ENCODE results near the gene BEST4. TPM values are rescaled to one million over a fixed set of nuclear protein-coding genes. Genes with fewer than 3 reads are reported as not detected.

The BEST4 gene
- total RNA-seq, 1 donor from 2014 or later: 0.84 TPM

- H3K4me2 ChIP-seq: peak overlapping the region; percentile 99
- peaks cover 79% of the 10 kb centered on the region for H3F3A ChIP-seq (ENCODE audit: low read depth)
- no peak overlapping the region for H3K9ac ChIP-seq
- peak overlapping the region; percentile 62 for H3K27ac ChIP-seq
- DNase-seq (ENCODE audit: low spot score): no peak
- Mint-ChIP-seq H3K9me3 (no peaks in the 10 kb centered on the region), H3K36me3 (peaks cover 31% of the 10 kb centered on the region), H3K4me3 (peak overlapping the region; percentile 93), H3K27me3 (ENCODE audit: insufficient read depth, low read depth) (peaks cover 7% of the 10 kb centered on the region), H3K27ac (peak overlapping the region; percentile 12), H3K4me1 (peaks cover 27% of the 10 kb centered on the region)
- TF ChIP-seq EZH2phosphoT487 (IDR thresholded peaks at IDR 0.05) (no peak), EZH2 (IDR thresholded peaks at IDR 0.05) (no peak)
- TF ChIP-seq, protein P1, sequence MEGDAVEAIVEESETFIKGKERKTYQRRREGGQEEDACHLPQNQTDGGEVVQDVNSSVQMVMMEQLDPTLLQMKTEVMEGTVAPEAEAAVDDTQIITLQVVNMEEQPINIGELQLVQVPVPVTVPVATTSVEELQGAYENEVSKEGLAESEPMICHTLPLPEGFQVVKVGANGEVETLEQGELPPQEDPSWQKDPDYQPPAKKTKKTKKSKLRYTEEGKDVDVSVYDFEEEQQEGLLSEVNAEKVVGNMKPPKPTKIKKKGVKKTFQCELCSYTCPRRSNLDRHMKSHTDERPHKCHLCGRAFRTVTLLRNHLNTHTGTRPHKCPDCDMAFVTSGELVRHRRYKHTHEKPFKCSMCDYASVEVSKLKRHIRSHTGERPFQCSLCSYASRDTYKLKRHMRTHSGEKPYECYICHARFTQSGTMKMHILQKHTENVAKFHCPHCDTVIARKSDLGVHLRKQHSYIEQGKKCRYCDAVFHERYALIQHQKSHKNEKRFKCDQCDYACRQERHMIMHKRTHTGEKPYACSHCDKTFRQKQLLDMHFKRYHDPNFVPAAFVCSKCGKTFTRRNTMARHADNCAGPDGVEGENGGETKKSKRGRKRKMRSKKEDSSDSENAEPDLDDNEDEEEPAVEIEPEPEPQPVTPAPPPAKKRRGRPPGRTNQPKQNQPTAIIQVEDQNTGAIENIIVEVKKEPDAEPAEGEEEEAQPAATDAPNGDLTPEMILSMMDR (IDR thresholded peaks at IDR 0.05): no peak
- peak overlapping the region; percentile 93 for H3K4me3 ChIP-seq
- H3K36me3 ChIP-seq: peaks cover 8% of the 10 kb centered on the region
- H3K4me1 ChIP-seq: peaks cover 16% of the 10 kb centered on the region
- H3K27me3 ChIP-seq: no peaks in the 10 kb centered on the region
- peaks cover 45% of the 10 kb centered on the region for H4K20me1 ChIP-seq (ENCODE audit: low read depth)
- no peak overlapping the region for H2AFZ ChIP-seq (replicated peaks)
- H3K79me2 ChIP-seq (ENCODE audit: low read depth): peaks cover 45% of the 10 kb centered on the region
- H3K9me3 ChIP-seq (ENCODE audit: low read depth): no peaks in the 10 kb centered on the region
Measured at GRCh38 chr1:44777547-44777946, 10.4 kb downstream of the BEST4 start.

- Histone ChIP-seq H3K27ac (peak overlapping the region; percentile 62), H3K79me2 (ENCODE audit: low read depth) (peaks cover 45% of the 10 kb centered on the region), H4K20me1 (ENCODE audit: low read depth) (peaks cover 45% of the 10 kb centered on the region), H3K27me3 (no peaks in the 10 kb centered on the region), H3K4me1 (peaks cover 16% of the 10 kb centered on the region), H3K4me3 (peak overlapping the region; percentile 93), H3K9ac (peak overlapping the region; percentile 93), H3K4me2 (peak overlapping the region; percentile 99), H3F3A (ENCODE audit: low read depth) (peaks cover 73% of the 10 kb centered on the region), H3K9me3 (ENCODE audit: low read depth) (no peaks in the 10 kb centered on the region), H2AFZ (replicated peaks) (no peak overlapping the region), H3K36me3 (peaks cover 8% of the 10 kb centered on the region)
- TF ChIP-seq EZH2phosphoT487 (IDR thresholded peaks at IDR 0.05) (no peak), EZH2 (IDR thresholded peaks at IDR 0.05) (no peak)
- TF ChIP-seq, protein P1 (IDR thresholded peaks at IDR 0.05): no peak
- Mint-ChIP-seq H3K36me3 (peaks cover 31% of the 10 kb centered on the region), H3K4me3 (peak overlapping the region; percentile 93), H3K27ac (no peak overlapping the region), H3K9me3 (no peaks in the 10 kb centered on the region), H3K4me1 (peaks cover 27% of the 10 kb centered on the region), H3K27me3 (ENCODE audit: insufficient read depth, low read depth) (peaks cover 7% of the 10 kb centered on the region)
- DNase-seq (ENCODE audit: low spot score): no peak
Measured at GRCh38 chr1:44776730-44777068, 11.3 kb downstream of the BEST4 start.

DNA sequence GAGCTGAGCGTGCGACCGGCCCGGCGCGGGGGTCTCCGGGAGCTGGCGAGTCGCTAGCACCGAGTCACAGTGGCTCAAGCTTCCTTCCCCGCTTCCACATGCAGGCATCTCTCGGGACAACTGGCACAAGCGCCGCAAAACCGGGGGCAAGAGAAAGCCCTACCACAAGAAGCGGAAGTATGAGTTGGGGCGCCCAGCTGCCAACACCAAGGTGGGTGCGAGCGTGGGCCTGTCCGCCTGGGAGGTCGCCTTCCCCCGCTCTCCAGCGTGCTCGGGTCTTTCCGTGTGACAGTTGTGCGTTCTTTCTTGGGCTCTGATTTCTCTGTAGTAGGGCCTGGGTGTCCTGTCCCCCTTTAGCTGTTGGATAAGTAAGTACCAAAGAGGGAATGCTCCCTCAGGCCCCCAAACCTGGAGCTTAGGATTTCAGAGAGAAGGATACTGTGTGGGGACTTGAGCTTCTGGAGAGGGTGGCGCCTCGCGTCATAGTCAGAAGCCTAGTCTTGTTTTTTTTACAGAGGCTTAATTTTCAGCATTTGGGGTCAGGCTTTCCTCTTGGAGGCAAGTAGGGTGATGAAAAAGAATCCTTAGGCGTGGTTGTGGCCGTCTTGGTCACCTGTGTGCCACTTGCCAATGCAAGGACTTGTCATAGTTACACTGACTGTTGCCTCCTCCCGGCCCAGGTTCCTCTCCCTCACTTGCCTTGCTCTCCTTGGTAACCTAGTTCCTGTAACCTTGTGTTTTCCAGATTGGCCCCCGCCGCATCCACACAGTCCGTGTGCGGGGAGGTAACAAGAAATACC lies 11.8 kb downstream of the BEST4 start:
- Histone ChIP-seq H3K36me3 (peaks cover 8% of the 10 kb centered on the region), H3K27ac (peak overlapping the region; percentile 84), H2AFZ (replicated peaks) (no peak overlapping the region), H3K4me3 (peak overlapping the region; percentile 93), H3K9ac (peak overlapping the region; percentile 93), H3K4me1 (peaks cover 16% of the 10 kb centered on the region), H4K20me1 (ENCODE audit: low read depth) (peaks cover 45% of the 10 kb centered on the region), H3F3A (ENCODE audit: low read depth) (peaks cover 67% of the 10 kb centered on the region), H3K27me3 (no peaks in the 10 kb centered on the region), H3K79me2 (ENCODE audit: low read depth) (peaks cover 45% of the 10 kb centered on the region), H3K4me2 (peak overlapping the region; percentile 99), H3K9me3 (ENCODE audit: low read depth) (no peaks in the 10 kb centered on the region)
- H3K36me3 Mint-ChIP-seq: peaks cover 26% of the 10 kb centered on the region
- peak overlapping the region; percentile 18 for H3K27ac Mint-ChIP-seq
- no peaks in the 10 kb centered on the region for H3K9me3 Mint-ChIP-seq
- H3K4me1 Mint-ChIP-seq: peaks cover 27% of the 10 kb centered on the region
- peaks cover 10% of the 10 kb centered on the region for H3K27me3 Mint-ChIP-seq (ENCODE audit: insufficient read depth, low read depth)
- no peak for DNase-seq (ENCODE audit: low spot score)
- peak overlapping the region; percentile 93 for H3K4me3 Mint-ChIP-seq
- no peak for TF ChIP-seq EZH2 (IDR thresholded peaks at IDR 0.05)
- TF ChIP-seq, protein P1 (IDR thresholded peaks at IDR 0.05): no peak
- TF ChIP-seq EZH2phosphoT487 (IDR thresholded peaks at IDR 0.05): no peak

Measured in neural progenitor cell (in vitro differentiated cells).